ENCODE data around the gene SEC62.
A peak's percentile ranks its signal among the peaks of the same experiment; 100 is the strongest.
"Not testable (repeated sequence)": the region's sequence is repeated elsewhere in the genome, so short reads cannot be mapped to it uniquely, and the experiment has no call there.

Gene SEC62

GRCh38 chr3:170016057-170016456 is 49.5 kb downstream of the SEC62 start:
- DNase-seq (ENCODE audit: low read depth, low spot score), result no peak

- DNase-seq (ENCODE audit: low read depth, low spot score), result not testable (repeated sequence)
Observed at GRCh38 chr3:170019306-170019705, 52.7 kb downstream of the SEC62 start.

GRCh38 chr3:170021083-170021482 is 54.5 kb downstream of the SEC62 start:
- no peak for DNase-seq (ENCODE audit: low read depth, low spot score)

GRCh38 chr3:170022336-170022735 is 55.7 kb downstream of the SEC62 start:
- no peak for DNase-seq (ENCODE audit: low read depth, low spot score)

- DNase-seq (ENCODE audit: low read depth, low spot score), result no peak
Observed at GRCh38 chr3:170023165-170023564, 56.6 kb downstream of the SEC62 start.

- no peak for DNase-seq (ENCODE audit: low read depth, low spot score)
Observed at GRCh38 chr3:170024581-170024980, 58.0 kb downstream of the SEC62 start.

- no peak for DNase-seq (ENCODE audit: low read depth, low spot score)
Observed at GRCh38 chr3:170027233-170028102, 60.9 kb downstream of the SEC62 start.

GRCh38 chr3:170033489-170033888 is 66.9 kb downstream of the SEC62 start:
- no peak for DNase-seq (ENCODE audit: low read depth, low spot score)

- DNase-seq (ENCODE audit: low read depth, low spot score), result peak; percentile 55
Observed at GRCh38 chr3:170037463-170038433, 71.1 kb downstream of the SEC62 start, which contains the start of gene GPR160. Gene GPR160 (plus strand): TSS chr3:170037995. CDS start chr3:170083973, 45,978 bp downstream.

- DNase-seq (ENCODE audit: low read depth, low spot score), result no peak
Observed at GRCh38 chr3:170038434-170039110, 72.0 kb downstream of the SEC62 start.

GRCh38 chr3:170040418-170040817 is 73.8 kb downstream of the SEC62 start:
- DNase-seq (ENCODE audit: low read depth, low spot score), result no peak

- no peak for DNase-seq (ENCODE audit: low read depth, low spot score)
Observed at GRCh38 chr3:170043506-170043905, 76.9 kb downstream of the SEC62 start.

GRCh38 chr3:170044271-170044670 is 77.7 kb downstream of the SEC62 start:
- no peak for DNase-seq (ENCODE audit: low read depth, low spot score)

GRCh38 chr3:170044795-170045244 is 78.2 kb downstream of the SEC62 start:
- no peak for DNase-seq (ENCODE audit: low read depth, low spot score)

- DNase-seq (ENCODE audit: low read depth, low spot score), result no peak
Observed at GRCh38 chr3:170046269-170047132, 79.9 kb downstream of the SEC62 start.

GRCh38 chr3:170047133-170047404 is 80.5 kb downstream of the SEC62 start:
- DNase-seq (ENCODE audit: low read depth, low spot score), result no peak

Data from activated CD4-positive, CD25-positive, alpha-beta regulatory T cell treated with anti-CD3 and anti-CD28 coated beads, Interleukin-2, amount 50 U/mL, for 16 hours (primary cell).